ENCODE results near the gene GUCY1B1.

- TF ChIP-seq SUZ12 (IDR thresholded peaks at IDR 0.05; ENCODE audit: extremely low read depth, insufficient read depth, insufficient read length), result no peak
- no peak for TF ChIP-seq ZNF274 (IDR thresholded peaks at IDR 0.05; ENCODE audit: low read depth, low read length)
- no peak for TF ChIP-seq YY1 (IDR thresholded peaks at IDR 0.05; ENCODE audit: insufficient read depth, insufficient read length)
These were observed 60.2 kb downstream of the GUCY1B1 start for GRCh38 chr4:155819066-155819465.
